Right lobe of liver (tissue), 6 donors: ENCODE data around the gene RCOR3. TPM values are rescaled to one million over a fixed set of nuclear protein-coding genes. Genes with fewer than 3 reads are reported as not detected.

Experiments used
- ATAC-seq, 4 donors: fragments of 200-7000 bp; cut with Tn5 transposase; one replicate each; pipeline ENCODE4 v1.9.1; 2020; ENCODE audit warnings: mild to moderate bottlenecking in 4 of 4, moderate library complexity in 4 of 4
- DNase-seq, 3 donors: peaks; one replicate each; pipeline ENCODE4 v3.0.0-alpha.2; 2020
- H3K27ac ChIP-seq, 3 donors: fragments of 200-600 bp; one replicate each; pipeline ENCODE4 v1.8.0; 2022
- H3K27me3 ChIP-seq, 2 donors: fragments of 200-600 bp; one replicate each; pipeline ENCODE4 v1.8.0; 2022
- H3K36me3 ChIP-seq, 4 donors: fragments of 200-600 bp; sonication (generic) in 1 of 4; one replicate each; pipeline versions ENCODE4 v1.5.1 to v1.8.0; 2017 to 2022; ENCODE audit warnings: control low read depth in 1 of 4
- H3K4me1 ChIP-seq, 4 donors: fragments of 200-600 bp; sonication (generic) in 1 of 4; one replicate each; pipeline versions ENCODE4 v1.5.1 to v1.8.0; 2017 to 2022; ENCODE audit warnings: control low read depth in 1 of 4
- H3K4me3 ChIP-seq, 3 donors: fragments of 200-600 bp; one replicate each; pipeline ENCODE4 v1.8.0; 2022
- H3K9me3 ChIP-seq, 4 donors: fragments of 200-600 bp; sonication (generic) in 1 of 4; one replicate each; pipeline versions ENCODE4 v1.5.1 to v1.8.0; 2017 to 2022; ENCODE audit warnings: control low read depth in 1 of 4
- POLR2A ChIP-seq: fragments of 450-650 bp; IDR thresholded peaks from one replicate; pipeline ENCODE4 v1.6.1; 2017; ENCODE audit warnings: antibody characterized with exemption, mild to moderate bottlenecking
- WGBS: methylation state at CpG from one replicate; pipeline ENCODE4 v1.1.6; 2018; ENCODE audit warnings: low coverage, low lambda C conversion rate; ENCODE audit not compliant: insufficient coverage; ENCODE audit errors: missing lambda C conversion rate; 5-methylcytosine and 5-hydroxymethylcytosine counted together
- intact Hi-C, 2 donors: fragments of 100-400 bp; cut with DNase I; formaldehyde crosslinking; loops; one replicate each; pipeline versions ENCODE4 v1.11.2 to v1.14.1; 2022
- total RNA-seq, 6 experiments: library from RNA; depleted of rRNA in 2 of 6; stranded (reverse); fragments of >200 nt in 2 of 6; fragmentation: NEBNext Ultra II Directional in 3 of 6; extraction: Animal tissue kit (Norgen Biotek cat#: 25700) in 3 of 6; gene quantifications; one replicate each; pipeline versions ENCODE4 v1.1.0 to v1.2.4, GENCODE V29; 2016 to 2023
- TF ChIP-seq, protein P1 (sequence below), 4 donors: fragments of 200-600 bp in 3 of 4; fragments of 450-650 bp in 1 of 4; IDR thresholded peaks; one replicate each; pipeline versions ENCODE4 v1.5.1 to v1.8.0; 2016 to 2022; ENCODE audit warnings: antibody characterized with exemption in 4 of 4, mild to moderate bottlenecking in 2 of 4
- donor health status: DM: no; HTN: yes; CAD: no.
- donor health status: DM: no; HTN: no; CAD: no.
- donor health status: DM: no; HTN: no; CAD: no.
- donor health status: DM: no; HTN: yes; CAD: no.
- donor health status: DM: no; HTN: yes; CAD: no.

Gene RCOR3
- total RNA-seq, 6 experiments from 2014 or later, result 13.0 to 24.6 (median 17.7) TPM

DNA sequence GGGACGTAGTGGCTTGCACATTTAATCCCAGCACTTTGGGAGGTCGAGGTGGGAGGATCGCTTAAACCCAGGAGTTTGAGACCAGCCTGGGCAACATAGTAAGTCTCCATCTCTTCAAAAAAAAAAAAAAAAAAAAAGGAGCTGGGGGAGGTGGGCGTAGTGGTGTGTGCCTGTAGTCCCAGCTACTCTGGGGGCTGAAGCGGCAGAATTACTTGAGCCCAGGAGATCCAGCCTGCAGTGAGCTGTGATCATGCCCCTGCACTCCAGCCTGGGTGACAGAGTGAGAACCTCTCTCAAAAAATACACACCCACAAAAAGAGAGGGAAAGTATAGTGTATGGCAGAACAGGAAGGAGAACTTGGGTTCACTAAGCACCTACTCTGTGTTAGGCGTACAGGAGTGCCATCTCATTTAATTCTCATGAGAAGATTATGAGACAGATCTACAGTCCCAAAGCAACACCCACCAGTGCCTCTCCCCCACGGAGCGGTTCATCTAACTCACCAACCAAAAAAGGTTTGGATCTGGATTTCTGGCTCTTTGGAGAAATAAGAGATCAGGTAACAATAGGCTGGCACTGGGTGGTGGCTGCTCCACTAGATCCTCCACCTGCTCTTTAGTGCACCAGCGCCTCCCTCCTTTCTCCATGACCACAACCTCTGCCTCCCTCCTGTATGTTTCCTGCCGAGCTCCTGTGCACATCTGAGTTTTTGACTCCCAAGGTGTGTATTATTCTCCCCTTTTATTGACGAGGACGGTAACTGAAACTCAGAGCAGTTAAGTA is 66.0 kb downstream of the RCOR3 start:
- DNase-seq (no peak), ATAC-seq (no peak)
- no peaks in the 10 kb centered on the region for H3K36me3 ChIP-seq
- H3K27ac ChIP-seq, result no peak overlapping the region
- H3K4me3 ChIP-seq, result no peak overlapping the region
- no peaks in the 10 kb centered on the region for H3K9me3 ChIP-seq
- no peaks in the 10 kb centered on the region for H3K4me1 ChIP-seq
- TF ChIP-seq POLR2A, result no peak
- TF ChIP-seq, protein P1, sequence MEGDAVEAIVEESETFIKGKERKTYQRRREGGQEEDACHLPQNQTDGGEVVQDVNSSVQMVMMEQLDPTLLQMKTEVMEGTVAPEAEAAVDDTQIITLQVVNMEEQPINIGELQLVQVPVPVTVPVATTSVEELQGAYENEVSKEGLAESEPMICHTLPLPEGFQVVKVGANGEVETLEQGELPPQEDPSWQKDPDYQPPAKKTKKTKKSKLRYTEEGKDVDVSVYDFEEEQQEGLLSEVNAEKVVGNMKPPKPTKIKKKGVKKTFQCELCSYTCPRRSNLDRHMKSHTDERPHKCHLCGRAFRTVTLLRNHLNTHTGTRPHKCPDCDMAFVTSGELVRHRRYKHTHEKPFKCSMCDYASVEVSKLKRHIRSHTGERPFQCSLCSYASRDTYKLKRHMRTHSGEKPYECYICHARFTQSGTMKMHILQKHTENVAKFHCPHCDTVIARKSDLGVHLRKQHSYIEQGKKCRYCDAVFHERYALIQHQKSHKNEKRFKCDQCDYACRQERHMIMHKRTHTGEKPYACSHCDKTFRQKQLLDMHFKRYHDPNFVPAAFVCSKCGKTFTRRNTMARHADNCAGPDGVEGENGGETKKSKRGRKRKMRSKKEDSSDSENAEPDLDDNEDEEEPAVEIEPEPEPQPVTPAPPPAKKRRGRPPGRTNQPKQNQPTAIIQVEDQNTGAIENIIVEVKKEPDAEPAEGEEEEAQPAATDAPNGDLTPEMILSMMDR (IDR thresholded peaks at IDR 0.05), result no peak
- H3K27me3 ChIP-seq, result no peaks in the 10 kb centered on the region
- 82% methylated on average over 7 of the region's 12 CpGs for WGBS
- intact Hi-C loops, result loop anchor here in 1 of 2 donors (10.0 kb wide), 1 partner anchor 330 kb away; no protein-coding TSS in a partner anchor

DNA sequence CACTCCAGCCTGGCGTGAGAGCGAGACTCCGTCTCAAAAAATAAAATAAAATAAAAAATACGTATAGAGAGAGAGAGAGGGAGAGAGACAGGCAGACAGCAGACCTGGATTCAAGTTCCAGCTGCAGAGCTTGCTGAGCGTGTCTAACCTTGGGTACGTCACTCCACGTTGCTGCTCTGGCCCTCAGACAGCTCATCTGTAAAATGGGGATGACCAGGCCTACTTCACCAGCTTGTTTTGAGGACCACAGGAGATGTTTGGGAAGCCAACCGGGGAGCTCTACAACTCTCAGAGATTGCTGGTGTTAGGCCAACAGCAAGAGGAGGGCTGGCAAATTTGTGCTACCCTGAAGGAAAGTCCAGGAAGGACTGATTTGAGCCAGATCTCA is 67.0 kb downstream of the RCOR3 start:
- ATAC-seq, result no peak
- H3K36me3 ChIP-seq, result no peaks in the 10 kb centered on the region
- TF ChIP-seq POLR2A, result no peak
- TF ChIP-seq, protein P1 (IDR thresholded peaks at IDR 0.05), result no peak
- H3K4me3 ChIP-seq, result peak overlapping the region; percentile 54 to 64 (median 62)
- 64% methylated on average over 7 of the region's 8 CpGs for WGBS
- H3K27ac ChIP-seq, result peak overlapping the region; percentile 44 to 71 (median 51)
- intact Hi-C loops, result loop anchor here in 1 of 2 donors (10.0 kb wide), 1 partner anchor 329 kb away; no protein-coding TSS in a partner anchor
- no peaks in the 10 kb centered on the region for H3K27me3 ChIP-seq
- no peaks in the 10 kb centered on the region for H3K9me3 ChIP-seq
- H3K4me1 ChIP-seq, result no peaks in the 10 kb centered on the region
- DNase-seq, result no peak

DNA sequence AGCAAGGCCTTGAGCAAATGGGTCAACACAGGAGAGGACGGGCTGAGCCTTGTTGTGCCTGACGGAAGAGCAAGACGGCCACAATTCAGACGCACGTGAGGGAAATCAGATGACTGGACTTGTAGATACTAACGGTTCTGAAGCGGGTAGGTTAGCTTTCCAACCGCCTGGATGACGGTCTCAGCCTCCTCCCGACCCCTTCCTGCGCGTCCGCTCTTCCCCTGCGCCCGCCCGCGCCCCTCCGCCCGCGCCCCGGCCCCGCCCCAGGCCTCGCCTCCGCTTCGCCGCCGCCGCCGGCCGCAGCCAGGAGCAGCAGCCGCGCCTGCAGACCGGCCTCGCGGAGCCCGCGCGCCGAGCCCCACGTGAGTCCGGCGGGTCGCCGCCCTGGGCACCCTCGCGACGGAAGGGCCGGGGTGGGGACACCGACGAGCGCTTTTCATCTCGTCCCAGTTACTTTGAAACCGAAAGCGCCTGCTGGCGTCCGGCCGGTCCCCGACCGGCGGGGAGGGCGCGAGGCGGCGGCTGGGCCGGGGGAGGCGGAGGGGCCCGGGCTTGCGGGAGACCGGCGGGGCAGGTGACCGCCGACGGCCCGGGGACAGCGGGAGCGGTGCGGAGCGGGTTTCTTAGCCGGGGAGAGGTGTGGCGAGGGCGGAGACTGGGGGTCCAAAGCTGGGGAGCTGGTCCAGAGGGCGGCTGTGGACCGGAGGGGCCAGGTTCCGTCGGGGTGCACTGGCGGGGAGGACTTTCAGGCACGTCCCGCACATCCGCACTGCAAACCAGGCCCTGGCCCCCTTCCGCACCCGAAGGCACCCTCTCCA is 67.6 kb downstream of the RCOR3 start, which contains the start of gene TRAF5:
TSS of gene TRAF5 (plus strand) at position 306 of the 818 bp plus-strand sequence. CDS start 26,407 bp downstream, outside the sequence.
- Histone ChIP-seq H3K27ac (peak within 1 kb of the TSS; percentile 44 to 71 (median 51)), H3K36me3 (no peaks in the 10 kb centered on the region), H3K27me3 (no peaks in the 10 kb centered on the region), H3K9me3 (no peaks in the 10 kb centered on the region), H3K4me1 (no peaks in the 10 kb centered on the region), H3K4me3 (peak within 1 kb of the TSS; percentile 54 to 64 (median 62))
- ATAC-seq, result peak; percentile 63 to 75 (median 70)
- DNase-seq, result peak; percentile 58 to 66 (median 58)
- 1% methylated on average over 35 of the region's 91 CpGs for WGBS
- TF ChIP-seq, protein P1 (IDR thresholded peaks at IDR 0.05), result no peak
- TF ChIP-seq POLR2A, result no peak
- intact Hi-C loops, result loop anchor here in 1 of 2 donors (10.0 kb wide), 1 partner anchor 328 kb away; no protein-coding TSS in a partner anchor

DNA sequence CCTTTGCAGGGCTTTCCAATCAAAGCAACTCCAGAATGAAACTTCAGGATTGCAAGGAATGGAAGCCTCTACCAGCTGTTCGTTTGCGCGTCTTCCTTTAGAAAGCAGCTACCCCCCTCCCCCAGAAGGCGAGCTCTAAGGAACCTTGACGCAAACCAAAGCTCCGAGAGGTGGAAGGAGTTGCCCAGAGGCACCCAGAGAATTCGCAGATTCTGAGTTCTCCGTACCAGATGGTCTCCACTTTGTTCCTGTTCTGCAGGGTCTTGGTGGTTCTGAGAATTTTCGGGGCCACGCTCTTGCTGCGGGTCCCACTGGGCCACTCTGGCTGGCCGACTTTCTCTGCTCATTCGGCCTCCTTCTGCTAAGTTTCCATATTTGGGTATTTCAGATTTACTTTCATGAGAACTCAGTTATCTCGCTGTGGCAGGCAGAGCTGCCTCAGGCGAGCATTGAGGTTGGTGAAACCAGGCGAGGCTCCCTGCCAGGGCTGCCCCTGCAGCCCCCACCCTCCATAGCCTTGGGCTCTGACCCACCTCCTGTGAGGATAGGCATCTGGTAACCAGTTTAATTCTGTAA is 68.3 kb downstream of the RCOR3 start:
- no peaks in the 10 kb centered on the region for H3K27me3 ChIP-seq
- H3K27ac ChIP-seq, result peak overlapping the region; percentile 44 to 71 (median 51)
- ATAC-seq (peak in 3 of 4 donors; percentile 13 to 24 (median 18)), DNase-seq (no peak)
- TF ChIP-seq, protein P1 (IDR thresholded peaks at IDR 0.05), result no peak
- TF ChIP-seq POLR2A, result no peak
- H3K9me3 ChIP-seq, result no peaks in the 10 kb centered on the region
- peak overlapping the region; percentile 54 to 64 (median 62) for H3K4me3 ChIP-seq
- no peaks in the 10 kb centered on the region for H3K36me3 ChIP-seq
- intact Hi-C loops, result loop anchor here in 1 of 2 donors (10.0 kb wide), 1 partner anchor 327 kb away; no protein-coding TSS in a partner anchor
- 53% methylated on average over 10 of the region's 16 CpGs for WGBS
- no peaks in the 10 kb centered on the region for H3K4me1 ChIP-seq
